ENCODE data around the gene PSMB10. TPM values are rescaled to one million over a fixed set of nuclear protein-coding genes. Genes with fewer than 3 reads are reported as not detected.
A peak's percentile ranks its signal among the peaks of the same experiment; 100 is the strongest.

Gene PSMB10
- total RNA-seq, 1 donor from 2014 or later: 214 TPM

DNA sequence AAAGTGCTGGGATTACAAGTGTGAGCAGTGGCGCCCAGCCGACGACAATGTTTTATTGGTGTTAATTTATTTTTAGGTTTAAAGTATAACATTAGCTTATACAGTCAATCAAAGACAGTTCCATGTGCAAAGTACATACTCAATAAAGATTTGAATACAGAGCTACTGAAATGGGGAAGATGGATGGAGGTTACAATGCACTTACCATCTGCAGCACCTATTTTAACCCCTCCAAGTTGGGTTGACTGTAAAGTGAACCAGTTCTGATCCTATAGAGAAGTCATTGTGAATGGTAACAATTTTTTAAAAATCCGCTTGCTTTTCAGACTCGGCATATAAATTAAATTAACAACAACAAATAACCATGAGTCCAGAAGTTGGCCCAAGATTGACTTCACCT lies 44.3 kb downstream of the PSMB10 start:
- intact Hi-C loops (cut with micrococcal nuclease): loop anchor here (2.0 to 5.0 kb wide), 2 partner anchors 20 to 150 kb away; partner anchors contain the start of gene EDC4
- Mint-ChIP-seq H3K36me3 (ENCODE audit: low read depth) (peaks cover 2% of the 10 kb centered on the region), H3K27me3 (no peaks in the 10 kb centered on the region), H3K9me3 (no peaks in the 10 kb centered on the region), H3K4me3 (peak overlapping the region; percentile 97), H3K4me1 (peaks cover 22% of the 10 kb centered on the region), H3K27ac (peak overlapping the region; percentile 87)
- no peak for DNase-seq

DNA sequence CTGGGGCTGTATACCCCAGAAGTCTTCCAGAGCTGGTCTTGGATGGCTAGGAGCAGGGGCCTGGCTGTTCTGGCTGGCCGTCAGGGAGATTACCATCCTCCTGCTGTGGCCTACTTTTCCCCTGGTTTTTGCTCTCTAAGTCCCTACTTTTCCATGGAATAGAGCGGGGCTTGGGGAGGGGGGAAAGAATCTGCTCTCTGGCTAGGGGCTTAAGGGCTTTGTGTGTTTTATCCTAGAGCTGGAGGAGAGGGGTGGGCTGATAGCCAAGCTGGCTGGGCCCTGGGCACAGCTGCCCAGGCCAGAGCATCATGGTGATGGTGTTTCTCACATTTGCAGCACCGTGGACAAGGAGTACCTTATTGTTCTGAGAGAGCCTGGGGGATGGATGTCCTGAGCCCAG lies 48.3 kb downstream of the PSMB10 start:
- Mint-ChIP-seq H3K9me3 (no peaks in the 10 kb centered on the region), H3K36me3 (ENCODE audit: low read depth) (peaks cover 17% of the 10 kb centered on the region), H3K27ac (no peak overlapping the region), H3K4me3 (no peak overlapping the region), H3K4me1 (peaks cover 7% of the 10 kb centered on the region), H3K27me3 (no peaks in the 10 kb centered on the region)
- DNase-seq: no peak
- intact Hi-C loops (cut with micrococcal nuclease): no loop called here

DNA sequence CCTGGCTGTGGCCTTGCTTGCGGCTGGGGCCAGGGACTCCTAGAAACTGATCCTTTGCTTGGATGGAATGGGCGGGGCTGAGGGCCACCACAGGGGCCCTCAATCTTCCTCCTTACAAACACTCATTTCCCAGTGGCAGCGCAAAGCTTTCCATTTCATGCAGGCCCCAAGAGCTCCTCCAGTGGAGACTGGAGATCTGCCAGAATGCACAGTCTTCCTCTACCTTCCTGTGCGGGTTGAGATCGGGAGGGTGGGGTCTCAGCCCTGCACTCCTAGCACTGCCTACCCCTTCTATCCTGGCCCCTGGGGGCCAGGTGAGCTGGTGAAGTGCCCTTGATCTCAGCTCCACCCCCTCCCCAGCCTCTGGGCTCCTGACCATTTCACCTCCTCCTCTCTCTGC lies 50.3 kb downstream of the PSMB10 start:
- Mint-ChIP-seq H3K27me3 (no peaks in the 10 kb centered on the region), H3K4me3 (no peak overlapping the region), H3K36me3 (ENCODE audit: low read depth) (peaks cover 29% of the 10 kb centered on the region), H3K27ac (peak overlapping the region; percentile 5), H3K9me3 (no peaks in the 10 kb centered on the region), H3K4me1 (no peaks in the 10 kb centered on the region)
- DNase-seq: no peak
- intact Hi-C loops (cut with micrococcal nuclease): no loop called here

DNA sequence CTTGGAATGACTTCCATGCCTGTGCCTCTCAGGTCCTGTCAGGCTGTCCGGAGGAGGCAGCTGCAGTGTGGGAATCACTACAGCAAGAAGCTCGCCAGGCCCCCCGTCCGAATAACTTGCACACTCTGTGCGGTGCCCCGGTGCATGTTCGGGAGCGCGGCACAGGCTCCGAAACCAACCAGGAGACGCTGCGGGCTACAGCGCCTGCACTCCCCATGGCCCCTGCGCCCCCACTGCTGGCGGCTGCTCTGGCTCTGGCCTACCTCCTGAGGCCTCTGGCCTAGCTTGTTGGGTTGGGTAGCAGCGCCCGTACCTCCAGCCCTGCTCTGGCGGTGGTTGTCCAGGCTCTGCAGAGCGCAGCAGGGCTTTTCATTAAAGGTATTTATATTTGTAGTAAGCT lies 50.7 kb downstream of the PSMB10 start:
- Mint-ChIP-seq H3K4me1 (no peaks in the 10 kb centered on the region), H3K4me3 (no peak overlapping the region)
- intact Hi-C loops (cut with micrococcal nuclease): no loop called here

DNA sequence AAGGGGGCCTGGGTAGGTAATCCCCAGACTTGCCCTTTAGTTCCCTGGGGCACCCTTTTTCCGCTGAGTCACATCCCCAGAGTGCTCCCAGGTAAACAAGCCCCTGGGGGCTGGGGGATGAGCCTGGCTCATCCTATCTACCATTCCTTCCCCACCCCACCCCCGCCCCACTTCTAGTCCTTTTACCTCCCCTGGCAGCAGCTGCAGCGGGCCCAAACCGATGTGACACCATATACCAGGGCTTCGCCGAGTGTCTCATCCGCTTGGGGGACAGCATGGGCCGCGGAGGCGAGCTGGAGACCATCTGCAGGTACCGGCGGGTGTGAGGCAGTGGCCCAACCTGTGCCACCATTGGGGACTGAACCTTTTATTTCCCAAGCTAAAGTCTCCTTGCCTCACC lies 51.1 kb downstream of the PSMB10 start:
- no peak for DNase-seq
- Mint-ChIP-seq H3K27ac (no peak overlapping the region), H3K36me3 (ENCODE audit: low read depth) (peaks cover 29% of the 10 kb centered on the region), H3K4me1 (no peaks in the 10 kb centered on the region), H3K4me3 (no peak overlapping the region), H3K9me3 (no peaks in the 10 kb centered on the region), H3K27me3 (no peaks in the 10 kb centered on the region)
- intact Hi-C loops (cut with micrococcal nuclease): no loop called here

More for the DNA sequence above, 50.7 kb downstream of the PSMB10 start:
- no peaks in the 10 kb centered on the region for H3K27me3 Mint-ChIP-seq
- no peak overlapping the region for H3K27ac Mint-ChIP-seq
- H3K36me3 Mint-ChIP-seq (ENCODE audit: low read depth): peaks cover 29% of the 10 kb centered on the region
- no peaks in the 10 kb centered on the region for H3K9me3 Mint-ChIP-seq
- DNase-seq: no peak

DNA sequence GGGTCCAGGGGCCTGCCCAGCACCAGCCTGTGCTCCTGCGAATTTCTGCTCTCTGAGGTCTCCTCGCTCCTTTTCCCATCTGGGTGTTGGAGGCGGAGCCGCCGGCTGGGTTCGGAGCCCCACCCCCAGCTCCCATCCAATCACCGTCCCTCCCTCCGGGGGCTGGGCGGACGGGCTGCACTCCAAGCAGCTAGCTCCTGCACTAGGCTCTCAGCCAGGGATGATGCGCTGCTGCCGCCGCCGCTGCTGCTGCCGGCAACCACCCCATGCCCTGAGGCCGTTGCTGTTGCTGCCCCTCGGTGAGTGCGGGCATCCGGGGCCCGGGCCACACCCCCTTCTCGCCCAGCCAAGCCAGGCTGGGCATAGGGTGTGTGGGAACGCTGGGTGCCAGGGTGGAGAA lies 52.0 kb downstream of the PSMB10 start, which contains the start of gene NRN1L:
Gene NRN1L, plus strand, starts transcription at position 202 of the 400 bp plus-strand sequence. Its CDS starts 19 bp downstream, at position 221.
- H3K9me3 Mint-ChIP-seq: no peaks in the 10 kb centered on the region
- H3K27ac Mint-ChIP-seq: no peak within 1 kb of the TSS
- peaks cover 34% of the 10 kb centered on the region for H3K36me3 Mint-ChIP-seq (ENCODE audit: low read depth)
- H3K27me3 Mint-ChIP-seq: no peaks in the 10 kb centered on the region
- DNase-seq: no peak
- no peak within 1 kb of the TSS for H3K4me3 Mint-ChIP-seq
- intact Hi-C loops (cut with micrococcal nuclease): no loop called here
- no peaks in the 10 kb centered on the region for H3K4me1 Mint-ChIP-seq

Other genes with a start within 250 kb of the PSMB10 start
- gene GFOD2, start 217.5 kb downstream of the PSMB10 start, total RNA-seq: 16.2 and 18.3 TPM in 2 replicates
- gene RANBP10, start 130.3 kb downstream of the PSMB10 start, total RNA-seq: 18.2 and 18.6 TPM in 2 replicates
- gene TSNAXIP1, start 130.0 kb downstream of the PSMB10 start, total RNA-seq: 0.65 and 0.80 TPM in 2 replicates
- gene THAP11, start 94.5 kb downstream of the PSMB10 start, total RNA-seq: 46.4 and 48.7 TPM in 2 replicates
- gene NUTF2, start 89.9 kb downstream of the PSMB10 start, total RNA-seq: 184 and 188 TPM in 2 replicates
- gene CENPT, start 89.2 kb downstream of the PSMB10 start, total RNA-seq: 37.0 and 44.5 TPM in 2 replicates
- 112 and 122 TPM in 2 replicates for gene EDC4, start 63.8 kb downstream of the PSMB10 start, total RNA-seq
- 0.63 TPM in 1 of 2 replicates, not detected in the other for gene NRN1L, start 52.0 kb downstream of the PSMB10 start, total RNA-seq
- 14.4 and 16.3 TPM in 2 replicates for gene PSKH1, start 43.6 kb downstream of the PSMB10 start, total RNA-seq
- 6.0 and 6.5 TPM in 2 replicates for gene CTRL, start 5.0 kb downstream of the PSMB10 start, total RNA-seq
- 16.5 and 18.2 TPM in 2 replicates for gene LCAT, start 7.3 kb upstream of the PSMB10 start, total RNA-seq
- gene SLC12A4, start 31.8 kb upstream of the PSMB10 start, total RNA-seq: 40.6 and 44.7 TPM in 2 replicates
- gene DPEP3, start 43.6 kb upstream of the PSMB10 start, total RNA-seq: not detected in 2 replicates
- 1.7 and 2.3 TPM in 2 replicates for gene DPEP2, start 62.6 kb upstream of the PSMB10 start, total RNA-seq
- gene DPEP2NB, start 79.1 kb upstream of the PSMB10 start, total RNA-seq: not detected in 2 replicates
- 23.9 and 26.1 TPM in 2 replicates for gene DDX28, start 86.4 kb upstream of the PSMB10 start, total RNA-seq
- gene DUS2, start 86.4 kb upstream of the PSMB10 start, total RNA-seq: 35.3 and 42.6 TPM in 2 replicates
- 143 and 146 TPM in 2 replicates for gene NFATC3, start 148.5 kb upstream of the PSMB10 start, total RNA-seq

Data from activated CD4-positive, alpha-beta T cell treated with anti-CD3 and anti-CD28 coated beads, Interleukin-2, amount 10 ng/mL, durations not matched to agents 24 days and 14 days (primary cell).